Fibroblast of lung (primary cell): ENCODE results near the gene MSS51.

Experiments
- EZH2 ChIP-seq: IDR thresholded peaks from 2 replicates; pipeline ENCODE4 v1.5.1; 2012; ENCODE audit warnings: low read length, control low read depth, mild to moderate bottlenecking; ENCODE audit errors: missing control alignments
- TF ChIP-seq, protein P1 (sequence below), 2 donors: IDR thresholded peaks in 1 of 2; conservative IDR thresholded peaks in 1 of 2; 1 replicate in 1 of 2; 2 replicates in 1 of 2; pipeline ENCODE4 v1.5.1; 2011 to 2012; ENCODE audit warnings: low read length in 2 of 2, control low read depth in 1 of 2, inconsistent platforms in 1 of 2, low read depth in 1 of 2, mild to moderate bottlenecking in 1 of 2

DNA sequence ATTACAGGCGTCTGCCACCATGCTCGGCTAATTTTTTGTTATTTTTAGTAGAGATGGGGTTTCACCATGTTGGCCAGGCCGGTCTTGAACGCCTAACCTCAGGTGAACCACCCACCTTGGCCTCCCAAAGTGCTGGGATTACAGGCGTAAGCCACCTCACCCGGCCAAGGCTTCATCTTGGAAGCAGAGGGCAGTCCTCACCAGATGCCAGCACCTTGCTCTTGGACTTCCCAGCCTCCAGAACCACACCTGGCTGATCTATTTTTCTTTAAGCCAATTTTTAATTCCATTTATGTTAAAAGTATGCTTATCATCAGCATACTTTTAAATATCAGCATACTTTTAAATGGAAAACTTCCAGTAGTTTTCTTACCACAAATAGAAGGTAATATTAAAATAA lies 31.7 kb downstream of the MSS51 start:
- TF ChIP-seq, protein P1, sequence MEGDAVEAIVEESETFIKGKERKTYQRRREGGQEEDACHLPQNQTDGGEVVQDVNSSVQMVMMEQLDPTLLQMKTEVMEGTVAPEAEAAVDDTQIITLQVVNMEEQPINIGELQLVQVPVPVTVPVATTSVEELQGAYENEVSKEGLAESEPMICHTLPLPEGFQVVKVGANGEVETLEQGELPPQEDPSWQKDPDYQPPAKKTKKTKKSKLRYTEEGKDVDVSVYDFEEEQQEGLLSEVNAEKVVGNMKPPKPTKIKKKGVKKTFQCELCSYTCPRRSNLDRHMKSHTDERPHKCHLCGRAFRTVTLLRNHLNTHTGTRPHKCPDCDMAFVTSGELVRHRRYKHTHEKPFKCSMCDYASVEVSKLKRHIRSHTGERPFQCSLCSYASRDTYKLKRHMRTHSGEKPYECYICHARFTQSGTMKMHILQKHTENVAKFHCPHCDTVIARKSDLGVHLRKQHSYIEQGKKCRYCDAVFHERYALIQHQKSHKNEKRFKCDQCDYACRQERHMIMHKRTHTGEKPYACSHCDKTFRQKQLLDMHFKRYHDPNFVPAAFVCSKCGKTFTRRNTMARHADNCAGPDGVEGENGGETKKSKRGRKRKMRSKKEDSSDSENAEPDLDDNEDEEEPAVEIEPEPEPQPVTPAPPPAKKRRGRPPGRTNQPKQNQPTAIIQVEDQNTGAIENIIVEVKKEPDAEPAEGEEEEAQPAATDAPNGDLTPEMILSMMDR (conservative IDR thresholded peaks at IDR 0.05 in 1 of 2, IDR thresholded peaks at IDR 0.05 in 1 of 2; ENCODE audit: low read depth in 1 of 2, low read length in 2 of 2): no peak
- TF ChIP-seq EZH2: no peak
